HepG2 (cell line): Measurements from ENCODE around the gene ZNF454. TPM values are rescaled to one million over a fixed set of nuclear protein-coding genes. Genes with fewer than 3 reads are reported as not detected.
A peak's percentile ranks its signal among the peaks of the same experiment; 100 is the strongest.

ENCODE experiments used
- ARHGAP35 ChIP-seq: sonication (generic); formaldehyde crosslinking; IDR thresholded peaks from 2 replicates; pipeline ENCODE4 v1.9.0; 2022; ENCODE audit warnings: mild to moderate bottlenecking, inconsistent platforms, moderate library complexity, missing genetic modification reagents, borderline replicate concordance
- FOXO1 ChIP-seq: sonication (generic); formaldehyde crosslinking; IDR thresholded peaks from 2 replicates; pipeline ENCODE4 v1.4.0; 2020; ENCODE audit warnings: missing genetic modification reagents
- GZF1 ChIP-seq: sonication (generic); formaldehyde crosslinking; IDR thresholded peaks from 2 replicates; pipeline ENCODE4 v1.5.1; 2020; ENCODE audit warnings: mild to moderate bottlenecking, missing genetic modification reagents
- HNRNPLL ChIP-seq: fragments of 200-400 bp; formaldehyde crosslinking; IDR thresholded peaks from 2 replicates; pipeline ENCODE4 v1.6.1; 2017; ENCODE audit warnings: mild to moderate bottlenecking, low read depth, low read length; ENCODE audit not compliant: poor library complexity, severe bottlenecking
- MYNN ChIP-seq: sonication (generic); formaldehyde crosslinking; IDR thresholded peaks from 2 replicates; pipeline ENCODE4 v1.4.0; 2020; ENCODE audit warnings: mild to moderate bottlenecking, low read depth, missing genetic modification reagents
- NBN ChIP-seq: fragments of 450-650 bp; conservative IDR thresholded peaks from 2 replicates; pipeline ENCODE4 v1.6.1; 2017
- NFATC3 ChIP-seq: sonication (generic); formaldehyde crosslinking; IDR thresholded peaks from 2 replicates; pipeline ENCODE4 v1.5.1; 2020; ENCODE audit warnings: mild to moderate bottlenecking, missing genetic modification reagents
- POLR2AphosphoS2 ChIP-seq: IDR thresholded peaks from 2 replicates; pipeline ENCODE4 v1.6.1; 2011; ENCODE audit warnings: low read depth, low read length, improper control_type of control experiment
- PTBP1 ChIP-seq: fragments of 200-400 bp; formaldehyde crosslinking; IDR thresholded peaks from 2 replicates; pipeline ENCODE4 v1.6.1; 2018; ENCODE audit warnings: low read length, low read depth; ENCODE audit not compliant: poor library complexity, severe bottlenecking
- RARA ChIP-seq: IDR thresholded peaks from 2 replicates; pipeline ENCODE4 v1.6.1; 2016; ENCODE audit warnings: missing genetic modification reagents, missing compliant biosample characterization
- SIN3A ChIP-seq: IDR thresholded peaks from 2 replicates; pipeline ENCODE4 v1.6.1; 2011; ENCODE audit warnings: low read depth, mild to moderate bottlenecking, control low read depth, low read length, borderline replicate concordance
- SNRNP70 ChIP-seq: fragments of 200-400 bp; formaldehyde crosslinking; IDR thresholded peaks from 2 replicates; pipeline ENCODE4 v1.6.1; 2017; ENCODE audit warnings: mild to moderate bottlenecking, low read depth, low read length, moderate library complexity
- ZBTB10 ChIP-seq: sonication (generic); formaldehyde crosslinking; IDR thresholded peaks from 2 replicates; pipeline ENCODE4 v1.4.0; 2020; ENCODE audit warnings: missing genetic modification reagents, borderline replicate concordance
- ZFP41 ChIP-seq: sonication (generic); formaldehyde crosslinking; IDR thresholded peaks from 2 replicates; pipeline ENCODE4 v1.4.0; 2020; ENCODE audit warnings: mild to moderate bottlenecking, missing genetic modification reagents, borderline replicate concordance
- ZIK1 ChIP-seq: sonication (generic); formaldehyde crosslinking; IDR thresholded peaks from 2 replicates; pipeline ENCODE4 v1.5.0; 2020; ENCODE audit warnings: mild to moderate bottlenecking, low read depth, missing genetic modification reagents, borderline replicate concordance
- ZNF276 ChIP-seq: sonication (generic); formaldehyde crosslinking; IDR thresholded peaks from 2 replicates; pipeline ENCODE4 v1.4.0; 2020; ENCODE audit warnings: mild to moderate bottlenecking, low read depth, missing genetic modification reagents
- ZNF350 ChIP-seq: sonication (generic); formaldehyde crosslinking; IDR thresholded peaks from 2 replicates; pipeline ENCODE4 v1.4.0; 2020; ENCODE audit warnings: mild to moderate bottlenecking, low read depth, missing genetic modification reagents, borderline replicate concordance
- ZNF44 ChIP-seq: sonication (generic); formaldehyde crosslinking; IDR thresholded peaks from 2 replicates; pipeline ENCODE4 v1.5.1; 2020; ENCODE audit warnings: mild to moderate bottlenecking, missing genetic modification reagents
- ZNF674 ChIP-seq: sonication (generic); formaldehyde crosslinking; IDR thresholded peaks from 2 replicates; pipeline ENCODE4 v1.5.0; 2020; ENCODE audit warnings: low read depth, mild to moderate bottlenecking, missing genetic modification reagents
- polyA plus RNA-seq, 8 experiments: library from polyadenylated mRNA; depleted of rRNA in 3 of 8; stranded (reverse) in 7 of 8; unstranded in 1 of 8; fragments of >200 nt; fragmentation: Illumina TruSeq in 4 of 8; extraction: Trizol in 4 of 8; gene quantifications; 2 replicates each; pipeline versions ENCODE4 v1.2.1 to v1.2.3, GENCODE V29; 2011 to 2016; ENCODE audit warnings: low read depth in 4 of 8, missing spikeins in 1 of 8, mixed read lengths in 1 of 8; ENCODE audit not compliant: insufficient read depth in 1 of 8
- total RNA-seq, 5 experiments: library from RNA; depleted of rRNA; stranded (reverse); fragments of >200 nt; fragmentation: Illumina TruSeq; extraction: Trizol; gene quantifications; 2 replicates each; pipeline ENCODE4 v1.2.3, GENCODE V29; 2016; ENCODE audit warnings: low read depth in 1 of 5
- TF ChIP-seq, protein P1 (sequence below): sonication (generic); formaldehyde crosslinking; conservative IDR thresholded peaks from 2 replicates; pipeline ENCODE4 v1.8.1; 2023; ENCODE audit warnings: missing genetic modification reagents

Gene ZNF454
- total and polyA plus RNA-seq, 2 of the 13 experiments (the other 11 are each of a cell fraction or from before 2014, with no cell fraction given) = 0.16 TPM; not detected in 1

- TF ChIP-seq, protein P1, sequence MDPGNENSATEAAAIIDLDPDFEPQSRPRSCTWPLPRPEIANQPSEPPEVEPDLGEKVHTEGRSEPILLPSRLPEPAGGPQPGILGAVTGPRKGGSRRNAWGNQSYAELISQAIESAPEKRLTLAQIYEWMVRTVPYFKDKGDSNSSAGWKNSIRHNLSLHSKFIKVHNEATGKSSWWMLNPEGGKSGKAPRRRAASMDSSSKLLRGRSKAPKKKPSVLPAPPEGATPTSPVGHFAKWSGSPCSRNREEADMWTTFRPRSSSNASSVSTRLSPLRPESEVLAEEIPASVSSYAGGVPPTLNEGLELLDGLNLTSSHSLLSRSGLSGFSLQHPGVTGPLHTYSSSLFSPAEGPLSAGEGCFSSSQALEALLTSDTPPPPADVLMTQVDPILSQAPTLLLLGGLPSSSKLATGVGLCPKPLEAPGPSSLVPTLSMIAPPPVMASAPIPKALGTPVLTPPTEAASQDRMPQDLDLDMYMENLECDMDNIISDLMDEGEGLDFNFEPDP (CRISPR knock-in tag) = no peak
- TF ChIP-seq SIN3A = no peak
- peak; percentile 46; the same call in 1 of the 2 replicates for TF ChIP-seq ZNF350
- no peak for TF ChIP-seq ZBTB10
- TF ChIP-seq ZNF276 (CRISPR knock-in tag) = no peak
- TF ChIP-seq ZFP41 (CRISPR knock-in tag) = no peak
- TF ChIP-seq RARA (CRISPR knock-in tag) = no peak
- TF ChIP-seq ZIK1 (CRISPR knock-in tag) = no peak
- no peak for TF ChIP-seq NBN
- no peak for TF ChIP-seq ARHGAP35
- TF ChIP-seq ZNF674 (CRISPR knock-in tag) = no peak
- TF ChIP-seq PTBP1 = no peak
- TF ChIP-seq SNRNP70 = no peak
- no peak for TF ChIP-seq ZNF44 (CRISPR knock-in tag)
- TF ChIP-seq GZF1 (CRISPR knock-in tag) = no peak
- peak; percentile 80 for TF ChIP-seq HNRNPLL
- no peak for TF ChIP-seq NFATC3 (CRISPR knock-in tag)
- no peak for TF ChIP-seq FOXO1 (CRISPR knock-in tag)
- no peak for TF ChIP-seq MYNN (CRISPR knock-in tag)
- no peak for TF ChIP-seq POLR2AphosphoS2
Observed at GRCh38 chr5:178895615-178896571, 45.1 kb upstream of the ZNF454 start, which contains the start of gene ZFP2 (continued).
